Fibroblast of skin of right biceps (primary cell): Measurements from ENCODE around the gene NSUN6.

Source experiments
- DNase-seq: peaks from one replicate; pipeline ENCODE4 v3.0.0-alpha.2; 2013

The NSUN6 gene

GRCh38 chr10:18497806-18498369 is 153.5 kb downstream of the NSUN6 start:
- DNase-seq: no peak
